Ovary (tissue), 9 donors: Measurements from ENCODE around the gene PRR23C. TPM values are rescaled to one million over a fixed set of nuclear protein-coding genes. Genes with fewer than 3 reads are reported as not detected.

Source experiments
- DNase-seq, 5 donors: peaks; one replicate each; pipeline ENCODE4 v3.0.0-alpha.2; 2019 to 2020
- H3K27ac ChIP-seq, 2 donors: fragments of 200-600 bp; one replicate each; pipeline versions ENCODE4 v1.5.1 to v1.8.0; 2019 to 2022
- H3K27me3 ChIP-seq: fragments of 200-600 bp; one replicate; pipeline ENCODE4 v1.8.0; 2022
- H3K36me3 ChIP-seq: fragments of 200-600 bp; sonication (generic); one replicate; pipeline ENCODE4 v1.5.1; 2019
- H3K4me1 ChIP-seq: one replicate; pipeline ENCODE4 v1.8.1; 2013; ENCODE audit warnings: mild to moderate bottlenecking, moderate library complexity; ENCODE audit not compliant: insufficient read depth
- H3K4me3 ChIP-seq: fragments of 200-600 bp; sonication (generic); one replicate; pipeline ENCODE4 v1.5.1; 2017
- H3K9me3 ChIP-seq, 2 donors: fragments of 200-600 bp in 1 of 2; sonication (generic) in 1 of 2; one replicate each; pipeline versions ENCODE4 v1.5.1 to v1.8.1; 2013 to 2019; ENCODE audit warnings: mild to moderate bottlenecking in 1 of 2, moderate library complexity in 1 of 2
- CTCF ChIP-seq, 3 donors: fragments of 450-650 bp in 2 of 3; fragments of 200-600 bp in 1 of 3; IDR thresholded peaks; one replicate each; pipeline versions ENCODE4 v1.5.1 to v1.8.0; 2016 to 2022; ENCODE audit warnings: antibody characterized with exemption in 3 of 3, mild to moderate bottlenecking in 1 of 3
- EP300 ChIP-seq: sonication (generic); formaldehyde crosslinking; IDR thresholded peaks from one replicate; pipeline ENCODE4 v1.6.1; 2017; ENCODE audit warnings: antibody characterized with exemption
- POLR2A ChIP-seq: fragments of 450-650 bp; IDR thresholded peaks from one replicate; pipeline ENCODE4 v1.6.1; 2017; ENCODE audit warnings: antibody characterized with exemption, mild to moderate bottlenecking, moderate library complexity
- WGBS, 3 donors: extraction: QIAGEN DNeasy Blood & Tissue Kit in 1 of 3; methylation state at CpG; one replicate each; pipeline versions ENCODE4 v1.1.5 to v1.1.7; 2013 to 2017; 5-methylcytosine and 5-hydroxymethylcytosine counted together
- intact Hi-C, 4 donors: fragments of 100-400 bp; cut with DNase I; formaldehyde crosslinking; loops; one replicate each; pipeline versions ENCODE4 v1.11.0 to v1.15.1; 2022 to 2023
- polyA plus RNA-seq, 2 donors: library from polyadenylated mRNA; stranded (reverse); fragments of 200-250 nt in 1 of 2; fragments of 350-450 nt in 1 of 2; fragmentation: Illumina TruSeq in 1 of 2; extraction: RNeasy Lipid Tissue Mini Kit (QIAGEN cat#74804) in 1 of 2; gene quantifications; one replicate each; pipeline ENCODE4 v1.2.3, GENCODE V29; 2013 to 2014
- total RNA-seq, 7 donors: library from RNA; depleted of rRNA in 2 of 7; stranded (reverse); fragments of >200 nt in 2 of 7; fragmentation: NEBNext Ultra II Directional in 3 of 7; extraction: Animal tissue kit (Norgen Biotek cat#: 25700) in 3 of 7; gene quantifications; one replicate each; pipeline versions ENCODE4 v1.1.0 to v1.2.4, GENCODE V29; 2016 to 2023
- donor health status: DM: no; HTN: no; CAD: no; lungs with moderate emphysema.
- donor health status: DM: no; HTN: no; CAD: no.
- donor health status: Bipolar disorder and iron deficiency.
- donor health status: DM: yes; HTN: yes; CAD: no.
- donor health status: DM: no; HTN: no; CAD: no.
- donor health status: DM: yes; HTN: yes; CAD: no.

PRR23C gene
- total and polyA plus RNA-seq, 9 donors, result not detected

GRCh38 chr3:139020868-139021234 lies 23.8 kb downstream of the PRR23C start, which contains the start of gene PRR23B:
Gene PRR23B, minus strand, starts transcription at chr3:139020926. Its CDS starts 265 bp downstream, at chr3:139020661.
- no peak for DNase-seq
- Histone ChIP-seq H3K9me3 (no peaks in the 10 kb centered on the region), H3K4me3 (no peak within 1 kb of the TSS), H3K4me1 (no peaks in the 10 kb centered on the region), H3K27ac (no peak within 1 kb of the TSS), H3K36me3 (no peaks in the 10 kb centered on the region), H3K27me3 (no peaks in the 10 kb centered on the region)
- WGBS, 3 donors, result 60 to 69% (median 63%) methylated on average over 19 of the region's 19 CpGs
- intact Hi-C loops, result no loop called here
- no peak for TF ChIP-seq POLR2A
- no peak for TF ChIP-seq CTCF (IDR thresholded peaks at IDR 0.05)
- no peak for TF ChIP-seq EP300

GRCh38 chr3:139020036-139020867 lies 24.4 kb downstream of the PRR23C start:
- Histone ChIP-seq H3K4me1 (no peaks in the 10 kb centered on the region), H3K27ac (no peak overlapping the region), H3K9me3 (no peaks in the 10 kb centered on the region), H3K36me3 (no peaks in the 10 kb centered on the region), H3K27me3 (no peaks in the 10 kb centered on the region), H3K4me3 (no peak overlapping the region)
- no peak for DNase-seq
- TF ChIP-seq EP300 (no peak), POLR2A (no peak), CTCF (IDR thresholded peaks at IDR 0.05) (no peak)
- intact Hi-C loops, result no loop called here
- 57 to 73% (median 67%) methylated on average over 59 to 81 of the region's 81 CpGs for WGBS, 3 donors

- no peak for DNase-seq
- Histone ChIP-seq H3K9me3 (no peaks in the 10 kb centered on the region), H3K4me1 (no peaks in the 10 kb centered on the region), H3K27me3 (no peaks in the 10 kb centered on the region), H3K36me3 (no peaks in the 10 kb centered on the region), H3K27ac (no peak overlapping the region), H3K4me3 (no peak overlapping the region)
- intact Hi-C loops, result no loop called here
- 82 to 87% (median 85%) methylated on average over 3 of the region's 3 CpGs for WGBS, 3 donors
- TF ChIP-seq EP300, result no peak
- TF ChIP-seq CTCF (IDR thresholded peaks at IDR 0.05), result no peak
Measured at GRCh38 chr3:139016430-139017048, 28.2 kb downstream of the PRR23C start.

GRCh38 chr3:139006051-139006716 lies 38.5 kb downstream of the PRR23C start, which contains the start of gene PRR23A:
Gene PRR23A, minus strand, starts transcription at chr3:139006268. Its CDS starts 0 bp downstream, at chr3:139006268.
- no peak for TF ChIP-seq POLR2A
- no peak for TF ChIP-seq CTCF (IDR thresholded peaks at IDR 0.05)
- no peak for TF ChIP-seq EP300
- no peak within 1 kb of the TSS for H3K4me3 ChIP-seq
- no peaks in the 10 kb centered on the region for H3K9me3 ChIP-seq
- no peaks in the 10 kb centered on the region for H3K4me1 ChIP-seq
- H3K27me3 ChIP-seq, result no peaks in the 10 kb centered on the region
- 69 to 87% (median 74%) methylated on average over 48 to 60 of the region's 60 CpGs for WGBS, 3 donors
- H3K27ac ChIP-seq, result no peak within 1 kb of the TSS
- DNase-seq, result no peak
- intact Hi-C loops, result loop anchor here in 1 of 4 donors (10.0 kb wide), 1 partner anchor 99 kb away; no protein-coding TSS in a partner anchor
- H3K36me3 ChIP-seq, result no peaks in the 10 kb centered on the region
